ENCODE results near the gene LETM1.

Gene LETM1

GRCh38 chr4:1871471-1872021 lies 15.6 kb upstream of the LETM1 start:
- no peak for DNase-seq

GRCh38 chr4:1870578-1871443 lies 14.9 kb upstream of the LETM1 start, which contains the start of gene NSD2:
TSS of gene NSD2 (plus strand) at chr4:1871393. CDS start at chr4:1900655, 29,262 bp downstream.
- peak; percentile 88 to 89 for DNase-seq

DNA sequence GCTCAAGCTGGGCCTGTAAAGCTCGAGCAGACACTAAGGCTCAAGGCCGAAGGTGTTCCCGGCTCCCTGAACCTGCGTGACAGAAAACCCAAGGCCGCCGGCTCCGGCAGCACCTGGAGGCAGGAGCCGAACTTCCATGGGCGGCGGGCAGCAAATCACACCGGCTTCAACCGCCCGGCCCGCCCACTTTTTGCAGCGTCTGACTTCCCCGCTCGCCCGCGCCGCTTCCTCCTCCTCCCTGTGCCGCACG lies 14.3 kb upstream of the LETM1 start:
- DNase-seq, result peak; percentile 84 to 90

- no peak for DNase-seq
Measured at GRCh38 chr4:1869530-1870327, 13.8 kb upstream of the LETM1 start.

DNA sequence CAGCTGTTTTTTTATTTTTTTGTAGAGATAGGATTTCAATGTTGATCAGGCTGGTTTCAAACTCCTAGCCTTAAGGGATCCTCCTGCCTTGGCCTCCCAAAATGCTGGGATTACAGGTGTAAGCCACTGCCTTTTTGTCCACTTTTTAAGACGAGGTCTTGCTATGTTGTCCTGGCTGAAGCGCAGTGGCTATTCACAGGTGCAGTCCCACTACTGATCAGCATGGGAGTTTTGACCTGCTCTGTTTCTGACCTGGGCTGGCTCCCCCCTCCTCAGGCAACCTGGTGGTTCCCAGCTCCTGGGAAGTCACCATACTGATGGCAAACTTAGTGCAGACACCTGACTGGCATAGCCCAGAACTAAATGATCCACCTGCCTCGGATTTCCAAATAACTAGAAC lies 13.0 kb upstream of the LETM1 start:
- DNase-seq, result no peak

DNA sequence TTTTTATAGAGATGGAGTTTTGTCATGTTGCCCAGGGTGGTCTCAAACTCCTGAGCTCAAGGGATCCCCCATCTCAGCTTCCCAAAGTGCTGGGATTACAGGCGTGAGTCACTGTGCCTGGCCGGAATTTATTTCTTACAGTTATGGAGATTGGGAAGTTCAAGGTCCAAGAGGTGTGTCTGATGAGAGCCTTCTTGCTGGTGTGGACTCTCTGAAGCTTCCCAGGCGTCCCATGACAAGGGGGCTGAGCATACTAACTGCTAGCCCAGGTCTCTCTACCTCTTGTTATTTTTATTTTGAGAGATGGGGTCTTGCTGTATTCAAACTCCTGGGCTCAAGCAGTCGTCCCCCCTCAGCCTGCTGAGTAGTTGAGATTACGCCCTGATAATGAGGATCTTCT lies 12.3 kb upstream of the LETM1 start:
- DNase-seq, result no peak

DNA sequence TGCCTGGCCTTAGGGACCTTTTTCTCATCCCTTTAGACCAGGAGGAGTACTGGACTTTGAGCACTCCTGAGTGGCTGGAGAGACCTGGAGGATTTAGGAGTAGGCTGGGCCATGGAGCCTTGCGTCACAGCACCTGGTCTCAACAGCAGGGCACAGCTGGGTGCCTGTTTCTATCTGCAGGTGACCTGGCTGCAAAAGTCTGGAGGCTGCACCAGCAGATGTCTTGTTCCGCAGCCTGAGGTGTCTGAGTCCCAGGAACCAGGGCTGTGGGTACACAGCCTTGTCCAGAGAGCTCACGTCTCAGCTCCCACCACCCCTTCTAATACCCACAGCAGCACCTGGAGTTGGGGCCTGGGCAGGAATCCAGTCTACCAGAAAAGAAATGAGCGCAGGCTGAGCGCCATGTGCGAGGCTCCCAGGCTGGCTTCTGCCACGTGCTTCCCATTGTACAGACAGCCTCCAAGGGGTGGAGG lies 10.3 kb upstream of the LETM1 start:
- no peak for DNase-seq

DNA sequence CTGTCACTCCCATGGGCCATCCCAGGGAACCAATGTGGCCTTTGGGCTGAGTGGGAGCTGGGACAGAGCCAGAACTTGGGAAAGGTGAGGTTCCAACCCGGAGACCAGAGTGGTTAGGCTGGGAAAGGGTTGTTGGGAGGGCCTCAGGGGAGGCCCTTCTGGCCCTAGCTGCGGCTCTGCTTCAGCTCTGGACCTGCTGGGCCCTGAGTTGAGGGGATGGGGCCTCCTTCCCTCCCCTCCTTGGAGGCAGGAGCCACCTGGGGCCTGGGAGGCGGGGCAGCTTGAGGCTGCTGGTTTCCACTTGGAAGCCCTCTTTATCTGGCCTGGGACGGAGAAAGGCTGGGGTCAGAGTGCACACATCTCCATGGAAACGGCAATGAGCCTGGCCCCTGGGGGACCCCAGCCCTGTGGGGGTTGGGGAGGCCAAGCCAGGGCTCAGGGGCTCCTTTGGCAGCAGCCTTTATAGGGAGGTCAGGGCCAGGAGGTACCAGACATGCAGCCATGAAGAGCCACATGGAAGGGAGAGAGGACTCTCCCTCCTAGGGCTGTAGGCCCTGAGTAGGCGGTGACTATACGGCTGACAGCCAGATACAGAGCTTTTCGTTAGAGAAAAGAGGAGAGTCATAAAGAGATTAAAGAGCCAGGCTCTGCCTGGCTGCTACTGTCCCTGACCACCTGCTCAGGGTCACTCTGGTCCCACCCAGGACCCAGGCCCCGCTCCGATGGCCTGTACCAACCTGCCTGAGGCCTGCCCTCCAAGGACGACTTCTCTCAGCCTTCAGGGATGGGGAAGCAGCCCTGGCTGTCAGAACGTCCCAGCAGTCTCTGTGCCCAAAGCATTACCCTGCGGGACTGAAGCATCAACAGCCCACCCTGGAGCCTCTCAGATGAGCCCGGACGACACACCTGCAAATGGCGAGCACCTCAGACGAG lies 8.4 kb upstream of the LETM1 start:
- no peak for DNase-seq

DNA sequence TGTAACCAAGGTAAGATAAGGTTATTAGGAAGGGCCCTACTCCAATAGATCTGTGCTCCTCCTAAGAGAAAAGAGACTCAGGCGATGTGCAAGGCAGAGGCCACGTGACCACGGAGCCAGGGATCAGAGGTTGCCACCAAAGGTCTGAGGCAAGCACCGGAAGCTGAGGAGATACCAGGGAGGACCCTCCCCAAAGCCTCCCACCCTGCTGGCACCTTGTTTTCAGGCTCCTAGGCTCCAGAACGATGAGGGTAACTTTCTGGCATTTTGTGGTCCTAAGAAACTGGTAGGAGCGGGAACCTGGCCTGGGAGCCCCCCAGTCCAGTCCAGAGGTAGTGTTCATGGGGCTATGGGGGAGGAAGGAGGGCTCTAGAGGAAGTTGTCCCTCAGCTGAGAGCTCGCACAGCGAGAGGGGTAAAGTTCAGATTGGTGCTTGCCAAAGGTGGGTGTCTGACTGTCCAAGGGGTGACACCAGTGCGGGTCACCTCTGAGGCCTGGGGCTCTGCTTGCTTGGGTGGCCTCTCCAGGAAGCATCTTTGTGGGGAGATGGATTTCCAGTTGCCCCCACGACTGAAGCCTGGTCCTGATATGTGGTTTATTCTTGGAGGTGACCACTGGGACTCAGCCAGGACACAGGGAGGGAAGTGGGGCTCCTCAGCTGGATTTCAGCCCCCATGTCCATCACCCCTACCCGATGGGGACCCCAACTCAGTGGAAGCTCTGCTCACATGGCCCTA lies 7.5 kb upstream of the LETM1 start:
- DNase-seq, result no peak

GRCh38 chr4:1862961-1863296 lies 7.0 kb upstream of the LETM1 start:
- no peak for DNase-seq

GRCh38 chr4:1862055-1862911 lies 6.3 kb upstream of the LETM1 start:
- no peak for DNase-seq

- DNase-seq, result no peak
Measured at GRCh38 chr4:1859389-1859753, 3.4 kb upstream of the LETM1 start.

DNA sequence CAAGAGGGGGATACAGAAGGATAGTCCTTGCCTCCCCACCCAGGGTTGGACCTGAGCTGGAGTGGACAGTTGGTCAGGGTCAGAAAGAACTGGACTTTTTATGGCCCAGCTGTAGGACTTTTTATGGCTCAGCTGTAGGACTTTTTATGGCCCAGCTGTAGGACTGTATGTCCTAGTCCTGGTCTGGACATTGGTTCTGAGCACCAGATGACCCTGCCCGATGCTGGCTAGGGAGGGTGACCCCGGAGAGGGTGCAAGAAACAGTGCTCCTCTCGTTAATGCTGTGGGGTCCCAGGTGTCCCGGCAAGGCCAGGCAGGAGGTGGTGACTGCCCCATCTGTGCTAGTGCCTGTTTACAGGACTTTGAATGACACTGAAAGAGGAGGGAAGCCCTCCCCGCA lies 2.0 kb upstream of the LETM1 start:
- no peak for DNase-seq

GRCh38 chr4:1856943-1857699 lies 1.2 kb upstream of the LETM1 start:
- no peak for DNase-seq

DNA sequence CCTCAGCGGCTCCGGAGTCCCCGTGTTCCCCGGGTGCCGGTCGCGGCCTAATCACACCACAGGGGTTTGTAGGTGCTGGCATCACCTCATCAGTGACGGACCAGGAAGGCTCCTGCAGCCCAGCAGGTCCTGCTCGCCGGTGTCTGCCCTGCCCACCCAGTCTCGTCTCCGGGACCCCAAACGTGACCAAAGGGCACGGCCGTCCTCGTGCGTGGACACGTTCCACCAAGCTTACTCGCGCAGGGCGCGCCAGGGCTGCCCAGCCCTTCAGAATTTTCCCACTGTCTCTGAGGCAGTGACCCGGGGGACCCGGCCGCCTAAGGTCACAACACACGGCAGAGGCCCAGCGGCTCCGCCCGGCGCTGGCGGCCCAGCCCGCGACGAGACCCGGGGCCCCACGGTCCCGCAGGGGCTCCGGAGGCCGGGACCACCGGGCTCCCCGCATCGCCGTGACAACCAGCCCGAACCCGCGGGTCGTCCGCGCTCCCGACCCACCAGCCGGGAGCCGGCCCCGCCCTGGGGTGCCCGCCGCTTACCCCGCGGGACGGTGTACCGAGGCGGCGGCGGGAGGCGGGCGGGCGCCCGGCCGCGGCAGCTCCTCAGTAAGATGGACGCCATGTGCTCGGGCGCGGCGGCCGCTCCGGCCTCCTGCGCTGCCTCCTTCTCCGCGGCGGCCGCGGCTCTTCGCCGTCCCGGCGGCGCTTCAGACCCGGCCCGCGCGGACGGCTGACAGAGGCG lies 454 bp downstream of the LETM1 start:
- DNase-seq, result peak in 1 of 2 donors; percentile 18

GRCh38 chr4:1854752-1855151 lies 1.2 kb downstream of the LETM1 start:
- DNase-seq, result no peak

DNA sequence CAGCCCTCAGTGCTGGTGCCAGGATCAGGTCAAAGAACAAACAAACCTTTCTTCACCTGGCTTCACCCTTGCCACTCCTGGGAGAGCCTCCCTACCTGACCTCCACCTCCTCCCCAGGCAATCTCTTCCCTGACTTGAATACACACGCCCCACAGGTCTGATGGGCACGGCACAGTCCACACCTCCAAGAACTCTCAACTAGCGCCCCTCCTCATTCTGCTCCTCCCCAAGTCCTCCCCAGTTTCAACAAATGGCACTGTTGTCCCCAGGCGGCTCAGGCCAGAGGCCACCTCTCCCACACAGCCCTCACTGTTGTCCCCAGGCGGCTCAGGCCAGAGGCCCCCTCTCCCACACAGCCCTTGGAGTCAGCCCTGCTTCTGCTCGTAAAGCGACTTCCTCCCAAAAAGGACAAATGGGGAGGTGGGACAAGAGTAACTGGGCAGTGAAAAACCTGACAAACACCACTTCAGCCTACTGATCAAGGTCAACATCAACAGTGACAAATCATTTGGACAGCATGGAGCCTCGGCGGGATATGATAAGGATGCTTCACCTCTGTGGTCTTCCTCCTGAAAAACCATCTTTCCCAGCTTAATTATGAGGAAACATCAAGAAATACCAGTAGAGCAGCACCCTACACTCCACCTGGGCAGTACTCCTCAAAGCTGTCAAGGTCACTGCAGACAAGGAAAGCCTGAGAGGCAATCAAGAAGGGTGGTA lies 2.9 kb downstream of the LETM1 start:
- no peak for DNase-seq

DNA sequence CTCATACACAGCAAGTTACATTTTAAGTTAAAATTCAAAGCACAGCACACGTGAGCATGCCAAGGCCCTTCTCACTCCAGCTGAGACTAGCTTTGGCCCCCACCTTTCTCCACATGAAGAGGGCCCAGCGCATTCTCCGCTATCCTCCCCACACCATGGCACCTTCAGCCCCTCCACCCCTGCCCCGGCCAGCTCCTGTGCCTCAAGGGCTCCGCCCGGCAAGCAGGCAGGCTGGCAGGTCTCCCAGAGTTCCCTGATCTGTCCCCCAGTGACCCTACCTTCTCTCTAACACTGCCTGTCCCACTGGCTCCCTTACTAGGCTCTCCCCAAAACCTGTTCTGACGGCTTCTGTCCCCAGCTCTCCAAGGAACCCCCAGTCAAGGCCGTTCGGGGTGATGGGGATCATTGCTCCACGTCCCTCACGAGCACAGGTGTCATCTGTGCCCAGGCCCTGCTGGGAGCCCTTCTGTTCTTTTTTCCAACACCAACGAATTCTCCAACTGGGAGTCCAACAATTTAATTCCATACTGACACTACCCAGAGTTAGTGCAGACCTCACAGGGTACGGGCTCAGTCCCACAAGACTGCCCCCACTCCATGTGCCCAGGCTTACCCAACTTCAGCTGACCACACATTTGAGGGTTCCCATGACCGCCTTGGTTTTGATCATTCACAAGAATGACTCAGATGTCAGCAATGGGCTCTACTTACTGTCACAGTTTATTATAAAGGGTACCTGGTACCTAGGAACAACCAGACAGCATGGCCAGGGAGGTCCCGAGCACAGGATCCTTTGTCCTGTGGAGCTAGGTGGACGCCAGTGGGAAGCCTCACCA lies 4.2 kb downstream of the LETM1 start:
- no peak for DNase-seq

All from activated CD4-positive, alpha-beta T cell treated with anti-CD3 and anti-CD28 coated beads for 4 hours (primary cell).